NK-92 (cell line): ENCODE measurements around the gene SEMA3D.

ENCODE experiments used
- DNase-seq: peaks from one replicate; lab custom pipeline; 2025; ENCODE audit not compliant: unreplicated experiment; lab: John Stamatoyannopoulos, UW

SEMA3D gene

DNA sequence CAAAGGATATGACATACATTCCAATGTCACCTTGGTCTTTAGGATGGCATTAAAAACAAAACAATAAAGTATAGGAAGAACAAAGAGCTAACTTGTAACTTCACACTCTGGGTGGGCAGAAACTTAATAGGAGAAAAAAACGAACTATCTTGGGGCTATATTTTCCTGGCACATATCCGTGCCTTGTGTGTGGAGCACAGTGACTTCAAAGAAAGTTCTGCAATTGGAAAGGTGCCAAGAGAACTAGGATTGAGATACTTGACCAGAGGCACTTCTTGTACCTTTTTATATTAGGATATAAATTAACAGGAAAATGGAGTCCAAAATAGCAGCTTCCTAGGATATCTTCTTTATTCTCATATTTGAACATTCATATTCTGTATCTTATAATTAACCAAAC lies 148.4 kb downstream of the SEMA3D start:
- no peak for DNase-seq

GRCh38 chr7:85033263-85033662 lies 153.6 kb downstream of the SEMA3D start:
- no peak for DNase-seq

DNA sequence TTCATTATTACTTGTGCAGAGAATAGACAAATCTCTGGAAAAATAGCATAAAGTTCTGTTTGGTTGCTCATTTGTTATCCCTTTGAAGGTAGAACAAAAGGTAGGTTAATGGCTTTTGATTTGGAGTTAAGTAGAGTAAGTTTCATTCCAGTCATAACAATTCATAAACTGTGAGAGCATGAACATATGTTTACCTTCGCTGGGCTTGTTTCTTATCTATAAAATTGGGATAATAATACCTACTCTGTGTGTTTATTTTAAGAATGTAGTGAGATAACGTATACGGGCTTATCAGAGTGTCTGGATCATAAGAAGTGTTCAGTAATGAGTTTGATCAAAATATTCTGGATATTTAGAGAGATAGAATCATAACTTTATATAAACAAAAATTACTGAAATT lies 155.4 kb downstream of the SEMA3D start:
- DNase-seq: no peak

- DNase-seq: no peak
These were observed 156.0 kb downstream of the SEMA3D start for GRCh38 chr7:85030893-85031292.

DNA sequence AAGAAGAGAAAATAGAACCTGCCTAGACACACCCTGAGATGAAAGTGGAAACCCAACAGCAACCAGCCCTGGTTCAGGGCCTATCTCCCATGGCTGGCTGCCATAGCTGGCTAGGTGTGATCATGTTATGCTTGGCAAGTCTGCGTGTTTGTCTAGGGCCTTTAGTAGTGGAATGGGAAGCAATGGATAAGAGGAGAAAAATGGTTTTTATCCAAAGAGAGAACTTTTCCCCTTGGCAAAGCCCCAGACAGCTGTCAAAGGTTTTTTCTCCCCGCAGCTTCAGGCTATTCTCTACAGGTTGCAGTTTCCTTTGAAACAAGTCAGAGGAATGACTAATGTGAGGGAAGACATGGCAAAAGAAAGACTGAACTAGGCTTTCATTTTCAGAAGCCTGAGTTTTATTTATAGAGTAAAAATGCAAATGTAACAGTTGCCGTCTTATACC lies 161.5 kb downstream of the SEMA3D start:
- DNase-seq: no peak

DNA sequence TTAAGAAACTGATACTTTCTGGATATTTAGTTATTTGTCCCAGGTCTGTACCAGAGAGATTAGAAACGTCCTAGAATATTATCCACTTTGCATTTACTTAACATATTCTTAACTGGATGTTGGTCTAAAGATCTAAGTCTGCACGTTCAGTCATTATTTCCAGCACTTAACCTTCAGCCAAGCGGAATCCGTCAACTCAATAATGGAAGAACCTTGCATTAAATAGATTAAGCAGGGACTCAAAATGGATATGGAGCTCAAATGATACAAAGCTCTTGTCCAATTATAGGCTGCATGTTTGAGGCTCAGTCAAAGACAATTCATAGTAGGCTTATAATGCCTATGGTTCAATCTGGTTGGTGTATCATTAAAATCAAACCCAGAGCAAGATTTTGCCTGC lies 162.9 kb downstream of the SEMA3D start:
- DNase-seq: no peak

DNA sequence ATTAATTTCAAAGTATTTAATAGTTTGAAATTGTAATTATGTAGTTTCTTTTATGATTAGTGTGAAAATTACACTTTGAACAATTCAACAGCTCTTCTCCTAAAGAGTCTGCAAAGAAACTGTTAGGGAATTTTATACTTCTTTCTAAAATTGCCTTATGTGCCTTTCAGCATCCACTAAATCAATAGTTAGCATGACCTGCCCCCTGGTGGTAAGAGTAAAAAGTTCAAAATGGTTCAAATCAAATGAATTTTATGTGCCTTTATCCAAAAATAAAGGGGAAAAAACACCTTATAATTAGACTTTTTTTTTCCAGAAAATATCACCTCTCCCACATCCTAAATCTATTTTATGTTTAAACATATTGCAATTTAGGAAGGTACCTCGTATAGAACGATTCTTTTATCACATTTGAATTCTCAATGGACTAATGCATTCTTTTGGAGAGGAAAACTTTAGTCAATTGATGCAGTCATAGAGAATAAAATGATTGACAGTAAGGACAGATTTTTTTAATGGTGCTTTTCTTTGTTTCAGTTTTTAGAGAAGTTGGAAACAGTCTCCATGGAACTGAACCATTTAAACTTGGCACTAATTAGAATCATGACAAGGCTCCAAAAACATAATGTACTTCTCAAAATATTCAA lies 163.7 kb downstream of the SEMA3D start:
- no peak for DNase-seq

DNA sequence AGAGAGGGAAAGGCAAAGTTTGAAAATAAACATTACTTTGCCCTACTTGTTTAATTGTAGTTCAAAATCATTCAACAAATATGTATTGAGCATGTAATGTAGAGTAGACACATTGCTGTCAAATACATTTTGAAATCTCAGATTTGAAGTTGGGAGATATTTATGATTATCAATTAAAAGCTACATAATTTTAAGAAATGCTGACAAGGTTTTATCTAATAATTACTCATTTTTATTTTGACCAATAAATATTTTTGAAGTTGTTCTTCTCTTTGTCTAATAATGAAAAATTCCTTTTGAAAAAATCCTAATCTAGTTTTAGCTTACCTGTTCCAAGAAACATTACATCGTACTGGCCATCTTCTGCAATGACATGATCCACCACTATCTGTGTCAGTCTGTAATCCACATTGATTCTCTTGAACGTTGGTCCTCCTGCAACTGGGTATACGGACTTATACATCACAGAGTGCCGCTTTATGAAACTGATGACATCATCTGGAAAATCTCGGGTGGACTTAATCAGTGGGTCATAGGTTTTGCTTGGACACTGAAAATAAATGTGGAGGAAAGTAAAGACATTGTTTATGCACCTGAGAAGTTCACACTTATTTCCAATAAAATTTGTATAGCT lies 164.7 kb downstream of the SEMA3D start:
- DNase-seq: no peak

DNA sequence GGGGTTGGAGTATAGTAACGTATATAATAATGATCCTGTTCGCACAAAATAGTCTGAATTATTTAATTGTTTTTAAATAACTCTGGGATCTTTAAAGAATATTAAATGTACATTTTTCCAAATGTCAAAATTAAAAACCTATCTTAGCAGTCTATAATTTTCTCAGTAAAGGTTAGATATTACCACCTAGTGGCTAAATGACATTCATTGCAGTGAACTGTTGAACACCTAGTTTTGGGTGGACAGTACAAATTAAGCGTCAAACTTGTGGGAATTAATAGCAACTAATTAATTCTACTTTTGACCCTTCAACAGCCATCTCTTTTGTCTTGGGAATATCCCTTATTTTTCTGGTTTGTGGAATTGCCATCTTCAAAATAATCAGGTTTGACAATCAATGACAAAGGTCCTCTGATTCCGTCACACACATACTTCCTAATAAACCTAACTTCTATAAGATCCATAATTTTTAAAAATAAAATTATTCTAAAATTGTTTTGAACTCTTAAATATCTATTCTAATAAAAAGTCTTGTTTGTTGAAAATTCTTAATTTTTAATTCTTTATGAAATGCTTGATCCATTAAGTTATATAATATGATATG lies 165.7 kb downstream of the SEMA3D start:
- no peak for DNase-seq

- DNase-seq: no peak
These were observed 167.1 kb downstream of the SEMA3D start for GRCh38 chr7:85019778-85020177.

GRCh38 chr7:85019176-85019575 lies 167.7 kb downstream of the SEMA3D start:
- DNase-seq: no peak

GRCh38 chr7:85018498-85018897 lies 168.4 kb downstream of the SEMA3D start:
- DNase-seq: no peak

DNA sequence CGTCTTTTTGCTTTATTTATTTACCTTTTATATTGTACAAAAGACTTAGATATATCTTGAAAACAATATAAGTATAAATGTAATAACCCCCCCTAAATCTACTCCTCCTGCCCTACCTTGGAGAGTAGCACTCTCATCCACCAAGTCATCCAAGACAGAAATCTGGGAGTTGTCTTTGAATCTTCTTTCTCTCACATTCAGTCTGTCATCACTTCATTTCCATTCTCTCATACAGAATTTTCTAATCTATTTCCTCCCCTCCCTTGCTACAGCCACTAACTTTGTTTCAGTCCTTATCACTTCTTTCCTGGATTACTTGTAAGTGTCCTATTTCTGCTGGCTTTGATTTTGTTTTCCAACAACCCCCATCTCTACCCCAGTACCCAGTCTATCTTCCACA lies 170.6 kb downstream of the SEMA3D start:
- no peak for DNase-seq

- no peak for DNase-seq
These were observed 171.8 kb downstream of the SEMA3D start for GRCh38 chr7:85014936-85015660.

DNA sequence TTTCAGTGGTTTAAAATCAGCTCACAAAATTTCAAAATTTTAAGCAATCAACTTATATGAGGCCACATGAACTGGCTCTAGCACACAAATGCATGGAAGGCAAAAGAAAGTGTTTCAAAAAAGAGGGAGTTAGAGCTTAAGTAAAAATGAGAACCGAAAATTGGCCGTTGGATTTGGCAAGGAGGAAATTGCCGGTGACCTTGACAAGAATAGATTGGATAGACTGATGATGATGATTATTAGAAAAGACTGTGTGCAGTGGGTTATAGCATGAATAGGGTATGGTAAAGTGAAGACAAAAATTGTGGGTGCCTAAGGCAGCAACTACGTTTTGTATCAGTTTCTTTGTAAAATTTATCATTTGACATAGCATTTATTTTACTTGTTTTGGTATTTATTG lies 175.7 kb downstream of the SEMA3D start:
- DNase-seq: no peak

DNA sequence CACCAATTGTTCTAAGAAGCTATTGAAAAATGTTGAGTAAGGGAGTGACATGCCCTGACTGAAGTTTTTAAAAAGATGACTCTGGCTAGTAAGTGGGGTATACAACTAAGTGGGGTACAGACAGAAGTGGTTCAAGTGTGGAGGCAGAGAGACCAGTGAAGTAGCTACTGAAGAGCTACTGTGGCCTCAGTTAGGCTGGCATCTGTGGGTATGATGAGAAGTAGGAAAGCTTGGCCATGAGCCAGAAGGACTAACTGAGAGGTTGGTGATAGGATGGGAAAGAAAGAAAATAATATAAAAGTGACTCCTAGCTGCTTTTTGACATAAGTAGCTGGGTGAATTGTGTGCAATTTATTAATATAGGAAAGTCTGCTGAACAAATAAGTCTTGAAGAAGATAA lies 176.6 kb downstream of the SEMA3D start:
- DNase-seq: no peak

- no peak for DNase-seq
These were observed 180.1 kb downstream of the SEMA3D start for GRCh38 chr7:85006754-85007153.

DNA sequence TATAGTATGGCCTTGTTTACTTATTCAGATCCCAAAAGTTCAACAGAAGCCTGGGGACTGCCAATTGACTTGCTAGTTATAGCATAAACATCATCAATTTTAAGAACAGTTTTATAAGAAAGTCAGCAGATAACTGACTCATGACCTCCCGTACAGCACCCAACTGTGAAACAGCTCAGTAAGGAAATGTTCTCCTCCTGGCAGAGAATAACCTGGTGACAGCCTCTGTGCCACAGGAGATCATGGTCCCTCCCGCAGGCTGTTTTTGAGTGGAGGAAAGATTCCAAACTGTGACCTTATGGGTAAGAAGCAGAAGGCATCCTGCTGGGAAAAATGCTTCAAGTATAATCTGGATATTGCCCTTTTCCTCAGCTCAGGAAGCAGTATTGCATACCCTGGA lies 182.5 kb downstream of the SEMA3D start:
- DNase-seq: no peak

DNA sequence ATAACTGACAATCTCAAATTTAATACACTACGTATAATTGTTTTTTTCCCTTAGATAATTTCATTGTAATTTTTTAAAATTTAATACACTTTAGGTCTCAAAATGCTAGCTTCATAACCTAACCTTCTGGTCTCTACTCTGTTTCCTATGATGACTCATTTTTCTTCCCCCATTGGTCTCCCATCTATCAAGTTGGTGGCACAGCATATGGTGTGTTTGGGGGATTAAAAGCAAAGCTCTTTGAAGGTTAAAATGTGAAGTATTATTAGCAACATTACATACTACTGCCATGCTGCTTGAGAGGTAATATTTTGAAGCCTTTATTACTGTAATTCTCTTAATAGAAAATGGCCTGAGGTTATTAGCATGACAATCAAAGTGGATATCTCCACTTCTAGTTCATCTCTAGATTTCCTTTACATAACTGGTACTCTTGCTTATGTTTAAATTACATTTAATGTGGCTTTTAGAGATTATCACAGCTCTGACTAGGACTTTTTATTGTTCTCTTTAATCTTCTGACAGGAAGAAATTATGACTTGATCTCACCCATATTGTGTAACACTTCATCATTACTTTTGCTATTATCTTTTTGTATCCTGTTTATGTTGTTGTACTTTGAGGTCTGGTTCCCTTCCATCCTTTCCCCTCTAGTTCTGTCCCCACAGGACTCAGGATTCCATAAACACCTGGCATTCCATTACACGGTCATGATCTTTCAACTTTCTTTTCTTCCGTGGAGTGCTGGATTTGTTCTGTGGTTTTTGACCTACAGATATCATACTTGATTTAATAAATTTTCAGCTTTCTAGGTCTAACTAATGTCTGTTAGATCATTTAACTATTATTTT lies 185.1 kb downstream of the SEMA3D start:
- no peak for DNase-seq

DNA sequence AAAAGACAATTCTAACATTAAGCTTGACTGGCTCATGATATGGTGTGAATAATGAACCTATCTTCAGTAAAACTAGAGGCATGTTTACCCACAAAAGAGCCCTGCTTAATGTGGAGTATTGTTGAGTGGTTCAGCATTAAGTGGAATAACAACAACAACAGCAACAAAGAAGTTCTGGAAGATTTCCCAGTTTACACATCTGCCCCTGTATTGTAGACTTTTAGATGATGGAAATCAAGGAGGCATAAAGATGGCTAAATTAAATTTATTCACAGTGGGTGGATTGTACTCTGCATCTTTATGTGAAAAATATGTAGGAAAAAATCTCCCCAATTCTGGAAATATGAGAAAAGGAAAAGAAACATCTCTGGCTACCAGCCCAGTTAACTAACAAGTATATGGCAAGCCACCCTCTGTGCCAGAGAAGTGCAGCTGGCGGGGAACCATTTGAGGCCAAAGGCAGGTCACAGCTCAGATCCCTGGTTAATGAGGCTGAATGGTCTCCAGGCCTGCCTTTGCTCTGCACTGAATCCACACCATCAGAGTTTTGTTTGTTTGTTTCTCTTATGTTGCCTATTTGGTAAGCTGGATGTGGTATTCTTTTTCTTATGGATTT lies 186.0 kb downstream of the SEMA3D start:
- DNase-seq: no peak

- no peak for DNase-seq
These were observed 187.4 kb downstream of the SEMA3D start for GRCh38 chr7:84999450-84999849.
